ENCODE results near the gene SEPTIN5. TPM values are rescaled to one million over a fixed set of nuclear protein-coding genes. Genes with fewer than 3 reads are reported as not detected.

The SEPTIN5 gene
- total RNA-seq, 1 experiment from 2014 or later: 2.0 TPM

- Histone ChIP-seq H3K79me2 (ENCODE audit: low read depth) (no peaks in the 10 kb centered on the region), H4K20me1 (ENCODE audit: insufficient read depth) (no peaks in the 10 kb centered on the region), H3K4me2 (no peak overlapping the region), H3K4me1 (replicated peaks; ENCODE audit: insufficient read depth) (no peaks in the 10 kb centered on the region), H3K27ac (no peak overlapping the region), H3K36me3 (ENCODE audit: low read depth) (no peaks in the 10 kb centered on the region), H3K27me3 (ENCODE audit: insufficient read depth, low read depth) (no peaks in the 10 kb centered on the region), H3K9me2 (ENCODE audit: insufficient read depth) (no peaks in the 10 kb centered on the region), H3K4me3 (no peak overlapping the region), H3F3A (ENCODE audit: insufficient read depth, low read depth) (no peaks in the 10 kb centered on the region), H2AFZ (no peak overlapping the region), H3K9me3 (ENCODE audit: insufficient read depth, low read depth) (no peaks in the 10 kb centered on the region)
- intact Hi-C loops (cut with micrococcal nuclease; ENCODE audit: unreplicated experiment): no loop called here
- ChIA-PET CTCF (no interaction called here), POLR2A (ENCODE audit: unreplicated experiment) (no interaction called here)
- no peak for TF ChIP-seq EZH2 (IDR thresholded peaks at IDR 0.05; ENCODE audit: low read depth)
- TF ChIP-seq, protein P1, sequence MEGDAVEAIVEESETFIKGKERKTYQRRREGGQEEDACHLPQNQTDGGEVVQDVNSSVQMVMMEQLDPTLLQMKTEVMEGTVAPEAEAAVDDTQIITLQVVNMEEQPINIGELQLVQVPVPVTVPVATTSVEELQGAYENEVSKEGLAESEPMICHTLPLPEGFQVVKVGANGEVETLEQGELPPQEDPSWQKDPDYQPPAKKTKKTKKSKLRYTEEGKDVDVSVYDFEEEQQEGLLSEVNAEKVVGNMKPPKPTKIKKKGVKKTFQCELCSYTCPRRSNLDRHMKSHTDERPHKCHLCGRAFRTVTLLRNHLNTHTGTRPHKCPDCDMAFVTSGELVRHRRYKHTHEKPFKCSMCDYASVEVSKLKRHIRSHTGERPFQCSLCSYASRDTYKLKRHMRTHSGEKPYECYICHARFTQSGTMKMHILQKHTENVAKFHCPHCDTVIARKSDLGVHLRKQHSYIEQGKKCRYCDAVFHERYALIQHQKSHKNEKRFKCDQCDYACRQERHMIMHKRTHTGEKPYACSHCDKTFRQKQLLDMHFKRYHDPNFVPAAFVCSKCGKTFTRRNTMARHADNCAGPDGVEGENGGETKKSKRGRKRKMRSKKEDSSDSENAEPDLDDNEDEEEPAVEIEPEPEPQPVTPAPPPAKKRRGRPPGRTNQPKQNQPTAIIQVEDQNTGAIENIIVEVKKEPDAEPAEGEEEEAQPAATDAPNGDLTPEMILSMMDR (conservative IDR thresholded peaks at IDR 0.05): no peak
- no peak for DNase-seq
- BruUV-seq (replicated peaks): no TSS peak
These were observed 13.4 kb upstream of the SEPTIN5 start for GRCh38 chr22:19700790-19701419.

GRCh38 chr22:19701420-19702145, 12.7 kb upstream of the SEPTIN5 start:
- DNase-seq: no peak
- POLR2A ChIA-PET (ENCODE audit: unreplicated experiment): no interaction called here
- Histone ChIP-seq H3K36me3 (ENCODE audit: low read depth) (no peaks in the 10 kb centered on the region), H3K27me3 (ENCODE audit: insufficient read depth, low read depth) (no peaks in the 10 kb centered on the region), H3K4me1 (replicated peaks; ENCODE audit: insufficient read depth) (no peaks in the 10 kb centered on the region), H3K9me3 (ENCODE audit: insufficient read depth, low read depth) (no peaks in the 10 kb centered on the region), H4K20me1 (ENCODE audit: insufficient read depth) (no peaks in the 10 kb centered on the region), H3K4me3 (no peak overlapping the region), H3K79me2 (ENCODE audit: low read depth) (no peaks in the 10 kb centered on the region), H3K27ac (no peak overlapping the region), H2AFZ (no peak overlapping the region), H3K4me2 (no peak overlapping the region), H3F3A (ENCODE audit: insufficient read depth, low read depth) (no peaks in the 10 kb centered on the region), H3K9me2 (ENCODE audit: insufficient read depth) (no peaks in the 10 kb centered on the region)
- TF ChIP-seq, protein P1 (conservative IDR thresholded peaks at IDR 0.05): no peak
- TF ChIP-seq EZH2 (IDR thresholded peaks at IDR 0.05; ENCODE audit: low read depth): no peak
- CTCF ChIA-PET: no interaction called here
- no TSS peak for BruUV-seq (replicated peaks)
- intact Hi-C loops (cut with micrococcal nuclease; ENCODE audit: unreplicated experiment): no loop called here

- H3K4me1 ChIP-seq (replicated peaks; ENCODE audit: insufficient read depth): no peaks in the 10 kb centered on the region
- H4K20me1 ChIP-seq (ENCODE audit: insufficient read depth): no peaks in the 10 kb centered on the region
- intact Hi-C loops (cut with micrococcal nuclease; ENCODE audit: unreplicated experiment): no loop called here
- no peak for DNase-seq
- H3K79me2 ChIP-seq (ENCODE audit: low read depth): no peaks in the 10 kb centered on the region
- ChIA-PET POLR2A (ENCODE audit: unreplicated experiment) (no interaction called here), CTCF (no interaction called here)
- H3F3A ChIP-seq (ENCODE audit: insufficient read depth, low read depth): no peaks in the 10 kb centered on the region
- H3K36me3 ChIP-seq (ENCODE audit: low read depth): no peaks in the 10 kb centered on the region
- H3K27ac ChIP-seq: no peak overlapping the region
- H3K4me3 ChIP-seq: no peak overlapping the region
- no peak overlapping the region for H3K4me2 ChIP-seq
- H3K9me2 ChIP-seq (ENCODE audit: insufficient read depth): no peaks in the 10 kb centered on the region
- H2AFZ ChIP-seq: no peak overlapping the region
- H3K9me3 ChIP-seq (ENCODE audit: insufficient read depth, low read depth): no peaks in the 10 kb centered on the region
- BruUV-seq (replicated peaks): no TSS peak
- H3K27me3 ChIP-seq (ENCODE audit: insufficient read depth, low read depth): no peaks in the 10 kb centered on the region
- TF ChIP-seq, protein P1 (conservative IDR thresholded peaks at IDR 0.05): no peak
- TF ChIP-seq EZH2 (IDR thresholded peaks at IDR 0.05; ENCODE audit: low read depth): no peak
These were observed 10.4 kb upstream of the SEPTIN5 start for GRCh38 chr22:19703869-19704268.

Measured in PC-9 (cell line).